Measurements from ENCODE around the gene F8. TPM values are rescaled to one million over a fixed set of nuclear protein-coding genes. Genes with fewer than 3 reads are reported as not detected.
A peak's percentile ranks its signal among the peaks of the same experiment; 100 is the strongest.

The F8 gene
- 0.98 and 1.9 TPM in 2 replicates for total RNA-seq (2014; rRNA removed; shearing (Covaris generic))

- DNase-seq (ENCODE audit: low read depth) = no peak
These were observed at the start of gene F8 for GRCh38 chrX:155022585-155022984. Gene F8 (minus strand): TSS chrX:155022723. CDS start chrX:155022552, 171 bp downstream.

- no peak for DNase-seq (ENCODE audit: low read depth)
These were observed 49.3 kb upstream of the F8 start for GRCh38 chrX:155071694-155072280.

GRCh38 chrX:155070975-155071693 is 48.6 kb upstream of the F8 start, which contains the start of the genes BRCC3, CMC4 and MTCP1:
Gene BRCC3 (plus strand): TSS chrX:155071508. CDS start chrX:155071528, 20 bp downstream.
Gene CMC4 (minus strand): TSS chrX:155071136. CDS start chrX:155064023, 7,113 bp downstream.
Gene MTCP1 (minus strand): TSS chrX:155071136. CDS start chrX:155066010, 5,126 bp downstream.
- DNase-seq (ENCODE audit: low read depth) = peak; percentile 74

- DNase-seq (ENCODE audit: low read depth) = no peak
These were observed 48.1 kb upstream of the F8 start for GRCh38 chrX:155070663-155070974.

- no peak for DNase-seq (ENCODE audit: low read depth)
These were observed 47.5 kb upstream of the F8 start for GRCh38 chrX:155070038-155070437.

GRCh38 chrX:155069414-155069813 is 46.9 kb upstream of the F8 start:
- DNase-seq (ENCODE audit: low read depth) = no peak

GRCh38 chrX:155068165-155068564 is 45.6 kb upstream of the F8 start:
- peak; percentile 75 for DNase-seq (ENCODE audit: low read depth)

GRCh38 chrX:155065035-155065734 is 42.7 kb upstream of the F8 start:
- DNase-seq (ENCODE audit: low read depth) = no peak

GRCh38 chrX:155061760-155062159 is 39.2 kb upstream of the F8 start:
- no peak for DNase-seq (ENCODE audit: low read depth)

GRCh38 chrX:155056877-155057792 is 34.6 kb upstream of the F8 start:
- DNase-seq (ENCODE audit: low read depth) = peak; percentile 70

- DNase-seq (ENCODE audit: low read depth) = no peak
These were observed 33.9 kb upstream of the F8 start for GRCh38 chrX:155056471-155056870.

GRCh38 chrX:155055494-155055893 is 33.0 kb upstream of the F8 start:
- no peak for DNase-seq (ENCODE audit: low read depth)

GRCh38 chrX:155054255-155054654 is 31.7 kb upstream of the F8 start:
- no peak for DNase-seq (ENCODE audit: low read depth)

- no peak for DNase-seq (ENCODE audit: low read depth)
These were observed 31.1 kb upstream of the F8 start for GRCh38 chrX:155053656-155054055.

- DNase-seq (ENCODE audit: low read depth) = no peak
These were observed 30.4 kb upstream of the F8 start for GRCh38 chrX:155052738-155053498.

- peak; percentile 32 for DNase-seq (ENCODE audit: low read depth)
These were observed 26.6 kb upstream of the F8 start for GRCh38 chrX:155048977-155049619.

- no peak for DNase-seq (ENCODE audit: low read depth)
These were observed 24.4 kb upstream of the F8 start for GRCh38 chrX:155046811-155047528.

- no peak for DNase-seq (ENCODE audit: low read depth)
These were observed 23.7 kb upstream of the F8 start for GRCh38 chrX:155046129-155046810.

GRCh38 chrX:155035688-155036087 is 13.2 kb upstream of the F8 start:
- no peak for DNase-seq (ENCODE audit: low read depth)
